Nephron (organoid): Measurements from ENCODE around the gene ARMC8.

Experiments used
- H3K27ac Mint-ChIP-seq, 3 experiments: 2 replicates each; pipeline ENCODE4 v1.8.0; 2020; ENCODE audit warnings: mixed read lengths in 3 of 3, mild to moderate bottlenecking in 2 of 3, moderate library complexity in 1 of 3
- H3K27me3 Mint-ChIP-seq: 2 replicates; pipeline ENCODE4 v1.8.0; 2021; ENCODE audit warnings: low read depth, mild to moderate bottlenecking, moderate library complexity, mixed read lengths
- H3K36me3 Mint-ChIP-seq: 2 replicates; pipeline ENCODE4 v1.8.0; 2020; ENCODE audit warnings: low read depth, mixed read lengths
- H3K4me1 Mint-ChIP-seq: 2 replicates; pipeline ENCODE4 v1.8.0; 2020; ENCODE audit warnings: mixed read lengths
- H3K4me3 Mint-ChIP-seq, 3 experiments: 2 replicates each; pipeline ENCODE4 v1.8.0; 2020; ENCODE audit warnings: mild to moderate bottlenecking in 3 of 3, mixed read lengths in 3 of 3, moderate library complexity in 2 of 3
- H3K9me3 Mint-ChIP-seq: 2 replicates; pipeline ENCODE4 v1.8.0; 2020; ENCODE audit warnings: mixed read lengths
- CTCF ChIP-seq, 3 experiments: fragments of 200-600 bp; sonication (generic); IDR thresholded peaks; one replicate each; pipeline ENCODE4 v1.5.0; 2021; ENCODE audit warnings: antibody characterized with exemption in 3 of 3; ENCODE audit not compliant: unreplicated experiment in 3 of 3

Gene ARMC8

DNA sequence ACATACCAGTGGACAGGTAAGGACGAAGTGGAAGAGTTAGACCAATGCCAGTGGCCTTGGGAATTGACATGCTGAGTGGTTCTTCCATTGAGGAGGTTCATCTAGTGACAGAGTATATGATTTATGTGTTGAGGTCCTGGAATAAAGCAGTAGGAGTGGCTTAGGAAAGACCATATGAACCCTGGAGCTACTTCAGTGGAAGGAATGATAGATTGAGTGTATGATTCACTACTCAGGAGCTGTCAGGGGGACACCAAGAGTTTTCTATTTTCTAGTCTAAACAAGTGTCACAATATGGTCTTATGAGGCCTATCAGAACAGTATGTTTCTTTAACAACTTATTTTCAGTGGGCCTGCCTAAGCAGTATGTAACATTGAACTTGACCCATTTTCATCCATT lies 78.6 kb downstream of the ARMC8 start:
- no peaks in the 10 kb centered on the region for H3K4me1 Mint-ChIP-seq
- H3K4me3 Mint-ChIP-seq: no peak overlapping the region
- H3K27ac Mint-ChIP-seq: no peak overlapping the region
- H3K27me3 Mint-ChIP-seq: no peaks in the 10 kb centered on the region
- peaks cover 23% of the 10 kb centered on the region for H3K36me3 Mint-ChIP-seq
- no peaks in the 10 kb centered on the region for H3K9me3 Mint-ChIP-seq
- TF ChIP-seq CTCF (IDR thresholded peaks at IDR 0.05; ENCODE audit: unreplicated experiment in 3 of 3): no peak

DNA sequence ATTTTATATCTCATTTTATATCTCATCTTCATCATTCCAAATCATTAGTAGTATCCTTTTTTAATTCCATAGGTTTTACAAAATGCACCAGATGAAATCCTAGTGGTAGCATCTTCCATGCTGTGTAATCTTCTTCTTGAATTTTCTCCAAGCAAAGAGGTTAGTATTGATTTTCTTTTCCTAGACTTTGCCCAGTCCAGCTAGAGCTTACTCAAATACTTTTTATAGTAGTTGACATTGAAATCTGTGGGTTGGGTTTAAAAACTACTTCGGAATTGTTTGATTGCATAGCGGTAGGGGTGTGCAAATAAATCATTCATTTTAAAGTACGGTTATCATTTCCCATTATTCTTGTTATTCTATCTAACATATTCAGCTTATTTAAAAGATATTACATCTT lies 80.0 kb downstream of the ARMC8 start:
- H3K27ac Mint-ChIP-seq: no peak overlapping the region
- no peaks in the 10 kb centered on the region for H3K9me3 Mint-ChIP-seq
- TF ChIP-seq CTCF (IDR thresholded peaks at IDR 0.05; ENCODE audit: unreplicated experiment in 3 of 3): no peak
- peaks cover 32% of the 10 kb centered on the region for H3K36me3 Mint-ChIP-seq
- H3K4me3 Mint-ChIP-seq: no peak overlapping the region
- no peaks in the 10 kb centered on the region for H3K27me3 Mint-ChIP-seq
- no peaks in the 10 kb centered on the region for H3K4me1 Mint-ChIP-seq

DNA sequence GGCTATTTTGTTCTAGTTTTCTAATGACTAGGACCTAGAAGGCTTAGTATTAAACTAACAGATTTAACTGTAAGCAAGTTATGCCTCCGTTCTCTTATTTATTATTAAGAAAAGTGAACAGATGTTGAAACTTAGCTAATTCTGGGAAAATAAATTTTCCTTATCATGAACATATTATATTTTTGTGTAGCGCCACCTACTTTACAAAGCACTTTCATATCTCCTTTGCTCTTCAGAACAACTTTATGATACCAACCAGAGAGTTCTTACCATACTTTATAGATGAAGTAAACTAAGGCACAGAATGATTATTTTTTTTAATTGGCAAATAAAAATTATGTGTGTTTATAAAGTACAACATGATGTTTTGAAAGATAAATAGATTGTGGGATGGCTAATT lies 83.1 kb downstream of the ARMC8 start:
- Mint-ChIP-seq H3K9me3 (no peaks in the 10 kb centered on the region), H3K4me1 (no peaks in the 10 kb centered on the region), H3K36me3 (peaks cover 53% of the 10 kb centered on the region), H3K27me3 (no peaks in the 10 kb centered on the region), H3K4me3 (no peak overlapping the region), H3K27ac (no peak overlapping the region)
- TF ChIP-seq CTCF (IDR thresholded peaks at IDR 0.05; ENCODE audit: unreplicated experiment in 3 of 3): no peak

DNA sequence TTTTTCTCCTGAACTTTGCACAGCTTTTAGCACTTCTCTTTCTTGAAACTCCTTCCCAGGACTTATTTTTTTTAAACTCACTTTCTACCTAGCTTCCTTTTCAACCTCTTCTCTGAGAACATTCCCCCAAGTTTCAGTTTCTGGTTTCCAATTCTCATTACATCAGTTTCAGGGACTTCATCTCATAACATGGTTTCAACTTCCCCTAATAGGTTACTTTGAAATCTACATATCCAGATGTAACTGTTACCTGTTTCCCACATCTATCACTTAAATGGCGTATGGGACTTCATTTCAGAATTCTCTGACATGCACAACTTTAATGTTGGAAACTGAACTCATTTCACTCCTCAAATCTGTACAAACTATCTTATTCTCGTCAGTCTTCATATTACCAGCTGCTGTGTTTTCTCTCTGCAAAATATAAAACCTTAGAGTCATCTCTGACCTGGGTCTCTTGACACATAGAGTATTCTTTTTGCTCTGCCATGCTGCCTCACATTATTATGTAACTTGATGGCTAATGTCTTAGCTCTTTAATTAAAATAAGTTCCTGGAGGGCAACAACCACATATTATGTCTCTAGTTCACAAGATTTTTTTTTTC lies 84.2 kb downstream of the ARMC8 start:
- no peak for TF ChIP-seq CTCF (IDR thresholded peaks at IDR 0.05; ENCODE audit: unreplicated experiment in 3 of 3)
- Mint-ChIP-seq H3K9me3 (no peaks in the 10 kb centered on the region), H3K36me3 (peaks cover 55% of the 10 kb centered on the region), H3K4me1 (no peaks in the 10 kb centered on the region), H3K27me3 (no peaks in the 10 kb centered on the region), H3K4me3 (no peak overlapping the region), H3K27ac (no peak overlapping the region)

GRCh38 chr3:138281561-138281960 lies 94.5 kb downstream of the ARMC8 start:
- Mint-ChIP-seq H3K4me3 (no peak overlapping the region), H3K27ac (no peak overlapping the region), H3K36me3 (peaks cover 30% of the 10 kb centered on the region), H3K27me3 (no peaks in the 10 kb centered on the region), H3K9me3 (no peaks in the 10 kb centered on the region), H3K4me1 (no peaks in the 10 kb centered on the region)
- no peak for TF ChIP-seq CTCF (IDR thresholded peaks at IDR 0.05; ENCODE audit: unreplicated experiment in 3 of 3)

DNA sequence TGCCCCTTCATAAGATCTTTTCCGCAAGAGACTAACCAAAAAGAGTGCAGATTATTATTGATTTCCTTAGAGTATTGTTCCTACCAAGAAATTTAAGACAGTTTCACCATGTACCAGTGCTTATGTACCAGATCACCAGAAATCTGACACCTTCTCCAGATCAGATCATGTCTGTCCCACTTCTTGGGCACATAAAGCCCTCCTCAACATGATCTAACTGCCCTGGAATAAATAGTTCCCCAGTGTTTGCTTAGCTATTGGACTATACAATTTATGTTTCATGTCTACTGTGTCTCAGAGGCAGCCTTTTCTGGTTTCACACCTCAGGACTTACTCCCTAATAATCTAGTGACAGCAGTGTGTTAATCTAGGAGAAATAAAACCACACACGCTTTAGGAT lies 95.7 kb downstream of the ARMC8 start:
- Mint-ChIP-seq H3K4me3 (no peak overlapping the region), H3K27me3 (no peaks in the 10 kb centered on the region), H3K9me3 (no peaks in the 10 kb centered on the region), H3K27ac (no peak overlapping the region), H3K36me3 (peaks cover 22% of the 10 kb centered on the region), H3K4me1 (no peaks in the 10 kb centered on the region)
- TF ChIP-seq CTCF (IDR thresholded peaks at IDR 0.05; ENCODE audit: unreplicated experiment in 3 of 3): no peak
